H9 (cell line): Measurements from ENCODE around the gene HSD17B2. TPM values are rescaled to one million over a fixed set of nuclear protein-coding genes. Genes with fewer than 3 reads are reported as not detected.

Experiments used
- DNase-seq: peaks from one replicate; pipeline ENCODE4 v3.0.0-alpha.2; 2017
- H2AFZ ChIP-seq: one replicate; pipeline ENCODE4 v1.6.1; 2013; ENCODE audit warnings: mild to moderate bottlenecking, low read length, control low read depth, moderate library complexity
- H2AK5ac ChIP-seq: 2 replicates; pipeline ENCODE4 v1.6.1; 2013; ENCODE audit warnings: low read length, control low read depth, mixed read lengths; ENCODE audit not compliant: insufficient read length
- H2BK120ac ChIP-seq: one replicate; pipeline ENCODE4 v1.6.1; 2013; ENCODE audit warnings: low read depth, mild to moderate bottlenecking, low read length, control low read depth, inconsistent platforms; ENCODE audit not compliant: poor library complexity, severe bottlenecking
- H2BK12ac ChIP-seq: 2 replicates; pipeline ENCODE4 v1.6.1; 2013; ENCODE audit warnings: low read length, control low read depth, mixed read lengths, low read depth; ENCODE audit not compliant: insufficient read length
- H2BK15ac ChIP-seq: 2 replicates; pipeline ENCODE4 v1.6.1; 2013; ENCODE audit warnings: low read depth, low read length, control low read depth
- H2BK20ac ChIP-seq: one replicate; pipeline ENCODE4 v1.6.1; 2013; ENCODE audit warnings: low read depth, mild to moderate bottlenecking, low read length, control low read depth, inconsistent platforms; ENCODE audit not compliant: poor library complexity, severe bottlenecking
- H2BK5ac ChIP-seq: 2 replicates; pipeline ENCODE4 v1.6.1; 2013; ENCODE audit warnings: low read length, control low read depth, mixed read lengths; ENCODE audit not compliant: insufficient read length
- H3K14ac ChIP-seq: 2 replicates; pipeline ENCODE4 v1.6.1; 2013; ENCODE audit warnings: low read length, control low read depth; ENCODE audit not compliant: insufficient read depth
- H3K18ac ChIP-seq: 2 replicates; pipeline ENCODE4 v1.6.1; 2013; ENCODE audit warnings: low read depth, mild to moderate bottlenecking, mixed read lengths, low read length, control low read depth; ENCODE audit not compliant: insufficient read length
- H3K23ac ChIP-seq: 2 replicates; pipeline ENCODE4 v1.6.1; 2013; ENCODE audit warnings: low read length, control low read depth, mixed read lengths, low read depth; ENCODE audit not compliant: insufficient read length
- H3K23me2 ChIP-seq: 2 replicates; pipeline ENCODE4 v1.6.1; 2013; ENCODE audit warnings: low read depth, mild to moderate bottlenecking, mixed read lengths, low read length, control low read depth; ENCODE audit not compliant: insufficient read length, poor library complexity, severe bottlenecking
- H3K27ac ChIP-seq: 2 replicates; pipeline ENCODE4 v1.5.1; 2013; ENCODE audit warnings: low read length, control low read depth, mixed read lengths, low read depth; ENCODE audit not compliant: insufficient read length
- H3K27me3 ChIP-seq: 2 replicates; pipeline ENCODE4 v1.6.1; 2013; ENCODE audit warnings: low read length, control low read depth, inconsistent platforms; ENCODE audit not compliant: insufficient read depth
- H3K4ac ChIP-seq: 2 replicates; pipeline ENCODE4 v1.6.1; 2013; ENCODE audit warnings: low read depth, mild to moderate bottlenecking, control low read depth, inconsistent platforms, low read length, moderate library complexity
- H3K4me1 ChIP-seq: 2 replicates; pipeline ENCODE4 v1.6.1; 2013; ENCODE audit warnings: low read length, control low read depth, inconsistent platforms; ENCODE audit not compliant: insufficient read depth
- H3K4me2 ChIP-seq: 2 replicates; pipeline ENCODE4 v1.6.1; 2013; ENCODE audit warnings: low read length, control low read depth, mixed read lengths; ENCODE audit not compliant: insufficient read length, insufficient read depth
- H3K56ac ChIP-seq: 2 replicates; pipeline ENCODE4 v1.6.1; 2013; ENCODE audit warnings: low read depth, mild to moderate bottlenecking, mixed read lengths, low read length, control low read depth; ENCODE audit not compliant: insufficient read length
- H3K79me1 ChIP-seq: 2 replicates; pipeline ENCODE4 v1.6.1; 2013; ENCODE audit warnings: low read depth, mild to moderate bottlenecking, moderate library complexity, low read length, control low read depth, inconsistent platforms; ENCODE audit not compliant: insufficient read depth, poor library complexity, severe bottlenecking
- H3K79me2 ChIP-seq: 2 replicates; pipeline ENCODE4 v1.6.1; 2013; ENCODE audit warnings: low read length, control low read depth, inconsistent platforms; ENCODE audit not compliant: insufficient read depth
- H3K9ac ChIP-seq: 2 replicates; pipeline ENCODE4 v1.6.1; 2013; ENCODE audit warnings: low read length, control low read depth, mixed read lengths; ENCODE audit not compliant: insufficient read length; ENCODE audit errors: extremely low read depth
- H3K9me3 ChIP-seq: one replicate; pipeline ENCODE4 v1.6.1; 2013; ENCODE audit warnings: low read depth, low read length, inconsistent platforms; ENCODE audit not compliant: control insufficient read depth
- H3T11ph ChIP-seq: one replicate; pipeline ENCODE4 v1.6.1; 2013; ENCODE audit warnings: mild to moderate bottlenecking, low read length, control low read depth, inconsistent platforms
- H4K20me1 ChIP-seq: one replicate; pipeline ENCODE4 v1.6.1; 2013; ENCODE audit not compliant: control insufficient read depth, insufficient read length, insufficient read depth
- H4K5ac ChIP-seq: 2 replicates; pipeline ENCODE4 v1.6.1; 2013; ENCODE audit warnings: low read depth, mild to moderate bottlenecking, mixed read lengths, low read length, control low read depth; ENCODE audit not compliant: insufficient read length
- H4K8ac ChIP-seq: replicated peaks from 2 replicates; pipeline ENCODE4 v1.6.1; 2013; ENCODE audit warnings: low read length, control low read depth, mixed read lengths, low read depth; ENCODE audit not compliant: insufficient read length
- H4K91ac ChIP-seq: 2 replicates; pipeline ENCODE4 v1.6.1; 2013; ENCODE audit warnings: low read depth, mild to moderate bottlenecking, moderate library complexity, mixed read lengths, low read length, control low read depth; ENCODE audit not compliant: insufficient read length
- H3K27ac Mint-ChIP-seq, 3 experiments: 2 replicates in 2 of 3; 3 replicates in 1 of 3; pipeline ENCODE4 v1.8.0; 2020 to 2021; ENCODE audit warnings: mixed read lengths in 3 of 3, mild to moderate bottlenecking in 1 of 3, moderate library complexity in 1 of 3
- H3K27me3 Mint-ChIP-seq: 2 replicates; pipeline ENCODE4 v1.8.0; 2021; ENCODE audit warnings: low read depth, mild to moderate bottlenecking, moderate library complexity, mixed read lengths
- H3K36me3 Mint-ChIP-seq, 3 experiments: 2 replicates in 2 of 3; 3 replicates in 1 of 3; pipeline ENCODE4 v1.8.0; 2020 to 2021; ENCODE audit warnings: low read depth in 3 of 3, mixed read lengths in 3 of 3; ENCODE audit not compliant: insufficient read depth in 1 of 3
- H3K4me1 Mint-ChIP-seq, 2 experiments: 2 replicates each; pipeline ENCODE4 v1.8.0; 2020; ENCODE audit warnings: mixed read lengths in 2 of 2
- H3K4me3 Mint-ChIP-seq, 2 experiments: 2 replicates in 1 of 2; 3 replicates in 1 of 2; pipeline ENCODE4 v1.8.0; 2020 to 2021; ENCODE audit warnings: mild to moderate bottlenecking in 2 of 2, mixed read lengths in 2 of 2, moderate library complexity in 1 of 2
- H3K9me3 Mint-ChIP-seq, 2 experiments: 2 replicates in 1 of 2; 3 replicates in 1 of 2; pipeline ENCODE4 v1.8.0; 2020; ENCODE audit warnings: mild to moderate bottlenecking in 2 of 2, mixed read lengths in 2 of 2, moderate library complexity in 1 of 2
- CTCF ChIP-seq: fragments of 200-600 bp; sonication (generic); conservative IDR thresholded peaks from 3 replicates; pipeline ENCODE4 v1.8.0; 2021; ENCODE audit warnings: antibody characterized with exemption, mild to moderate bottlenecking
- WGBS: extraction: QIAGEN DNeasy Blood & Tissue Kit; methylation state at CpG from one replicate; pipeline ENCODE4 v1.1.7; 2013; ENCODE audit warnings: missing lambda C conversion rate, low lambda C conversion rate, mixed read lengths; ENCODE audit not compliant: insufficient read length; ENCODE audit errors: extremely low coverage; 5-methylcytosine and 5-hydroxymethylcytosine counted together
- total RNA-seq: library from RNA; stranded (reverse); gene quantifications from 2 replicates; pipeline ENCODE4 v1.2.1, GENCODE V29; 2021

The HSD17B2 gene
- total RNA-seq, 1 experiment from 2014 or later, result not detected

- Histone ChIP-seq H3K79me2 (no peaks in the 10 kb centered on the region), H3K79me1 (no peaks in the 10 kb centered on the region), H4K20me1 (no peaks in the 10 kb centered on the region), H3T11ph (no peak overlapping the region), H3K4me1 (peaks cover 4% of the 10 kb centered on the region; the same call in 1 of the 2 replicates), H3K23me2 (no peaks in the 10 kb centered on the region), H3K56ac (no peak overlapping the region), H4K91ac (no peak overlapping the region), H3K4ac (no peak overlapping the region), H2BK15ac (no peak overlapping the region), H3K23ac (no peak overlapping the region), H3K4me2 (no peak overlapping the region), H3K27me3 (no peaks in the 10 kb centered on the region), H4K5ac (no peak overlapping the region), H3K9ac (no peak overlapping the region), H2BK20ac (no peak overlapping the region), H3K27ac (no peak overlapping the region), H2BK12ac (no peak overlapping the region), H4K8ac (no peak overlapping the region), H3K18ac (no peak overlapping the region), H2BK5ac (no peak overlapping the region), H3K14ac (no peak overlapping the region), H3K9me3 (no peaks in the 10 kb centered on the region), H2AK5ac (no peak overlapping the region), H2AFZ (no peak overlapping the region), H2BK120ac (no peak overlapping the region)
- Mint-ChIP-seq H3K27ac (no peak overlapping the region), H3K36me3 (no peaks in the 10 kb centered on the region), H3K27me3 (0 out of 2 replicates have a peak, but pooled peaks cover 3% of the 10 kb centered on the region), H3K4me1 (peaks cover 6 to 9% of the 10 kb centered on the region in 2 experiments), H3K4me3 (no peak overlapping the region), H3K9me3 (no peaks in the 10 kb centered on the region)
- no CpG with 5 or more reads among the region's 2 CpGs for WGBS
- DNase-seq, result no peak
- no peak for TF ChIP-seq CTCF
These were observed 10.4 kb downstream of the HSD17B2 start for GRCh38 chr16:82045465-82045864.
